OCI-LY7 (cell line): ENCODE data around the gene PRELID2.

Source experiments
- EZH2phosphoT487 ChIP-seq: fragments of 200-600 bp; sonication (generic); IDR thresholded peaks from 2 replicates; pipeline ENCODE4 v1.6.1; 2018; ENCODE audit warnings: low read depth, borderline replicate concordance, mild to moderate bottlenecking, mixed run types, antibody characterized with exemption, low read length, moderate library complexity, mixed read lengths
- TF ChIP-seq, protein P1 (sequence below): fragments of 200-600 bp; sonication (generic); conservative IDR thresholded peaks from 2 replicates; pipeline ENCODE4 v1.5.1; 2014; ENCODE audit warnings: mild to moderate bottlenecking, antibody characterized with exemption, low read length, moderate library complexity, mixed read lengths

DNA sequence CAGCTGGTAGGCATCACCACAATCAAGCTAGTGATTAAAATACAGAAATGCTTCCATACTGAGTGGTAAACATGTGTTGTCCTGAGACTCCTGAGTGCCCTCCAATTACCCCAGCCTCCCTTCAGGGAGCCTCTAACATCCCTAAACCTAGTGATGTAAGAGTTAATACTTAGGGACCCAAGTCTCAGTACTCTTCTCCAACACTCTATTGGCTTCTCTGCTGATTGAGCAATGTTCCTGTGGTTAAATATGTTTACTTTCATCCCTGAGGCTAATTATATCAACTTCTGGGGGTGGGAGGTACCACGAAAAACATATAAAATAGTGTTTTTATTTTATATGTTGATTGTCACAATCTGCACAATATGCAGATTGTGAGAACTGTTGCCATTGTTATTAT is 32.7 kb upstream of the PRELID2 start:
- no peak for TF ChIP-seq EZH2phosphoT487
- TF ChIP-seq, protein P1, sequence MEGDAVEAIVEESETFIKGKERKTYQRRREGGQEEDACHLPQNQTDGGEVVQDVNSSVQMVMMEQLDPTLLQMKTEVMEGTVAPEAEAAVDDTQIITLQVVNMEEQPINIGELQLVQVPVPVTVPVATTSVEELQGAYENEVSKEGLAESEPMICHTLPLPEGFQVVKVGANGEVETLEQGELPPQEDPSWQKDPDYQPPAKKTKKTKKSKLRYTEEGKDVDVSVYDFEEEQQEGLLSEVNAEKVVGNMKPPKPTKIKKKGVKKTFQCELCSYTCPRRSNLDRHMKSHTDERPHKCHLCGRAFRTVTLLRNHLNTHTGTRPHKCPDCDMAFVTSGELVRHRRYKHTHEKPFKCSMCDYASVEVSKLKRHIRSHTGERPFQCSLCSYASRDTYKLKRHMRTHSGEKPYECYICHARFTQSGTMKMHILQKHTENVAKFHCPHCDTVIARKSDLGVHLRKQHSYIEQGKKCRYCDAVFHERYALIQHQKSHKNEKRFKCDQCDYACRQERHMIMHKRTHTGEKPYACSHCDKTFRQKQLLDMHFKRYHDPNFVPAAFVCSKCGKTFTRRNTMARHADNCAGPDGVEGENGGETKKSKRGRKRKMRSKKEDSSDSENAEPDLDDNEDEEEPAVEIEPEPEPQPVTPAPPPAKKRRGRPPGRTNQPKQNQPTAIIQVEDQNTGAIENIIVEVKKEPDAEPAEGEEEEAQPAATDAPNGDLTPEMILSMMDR: no peak
